ENCODE measurements around the gene EPHB1. TPM values are rescaled to one million over a fixed set of nuclear protein-coding genes. Genes with fewer than 3 reads are reported as not detected.

The EPHB1 gene
- polyA plus RNA-seq, 3 donors = 0.06 to 0.55 TPM; not detected in 1

GRCh38 chr3:135033737-135034136, 238.7 kb downstream of the EPHB1 start:
- no peak for DNase-seq
- Histone ChIP-seq H3K79me2 (ENCODE audit: insufficient read depth, low read length) (no peaks in the 10 kb centered on the region), H3K36me3 (replicated peaks in 1 of 2; ENCODE audit: control insufficient read depth in 1 of 2, insufficient read depth in 2 of 2, low read length in 2 of 2) (no peaks in the 10 kb centered on the region), H2AFZ (ENCODE audit: insufficient read depth, low read depth, low read length, poor library complexity, severe bottlenecking) (no peak overlapping the region), H3K4me3 (replicated peaks in 1 of 3; ENCODE audit: low read depth in 2 of 3, low read length in 3 of 3) (no peak overlapping the region), H3K27me3 (ENCODE audit: control insufficient read depth in 2 of 2, insufficient read depth in 2 of 2, low read length in 2 of 2) (peaks cover 8 to 23% of the 10 kb centered on the region in 2 donors), H3K27ac (ENCODE audit: low read depth in 1 of 2, low read length in 2 of 2) (no peak overlapping the region), H3K9ac (ENCODE audit: insufficient read depth, low read length, poor library complexity, severe bottlenecking) (no peak overlapping the region), H3K4me1 (ENCODE audit: control insufficient read depth in 1 of 2, insufficient read depth in 2 of 2, low read length in 2 of 2) (no peaks in the 10 kb centered on the region), H3K4me2 (replicated peaks; ENCODE audit: extremely low read depth, low read length, poor library complexity, severe bottlenecking) (no peak overlapping the region), H4K20me1 (ENCODE audit: insufficient read depth, low read length) (no peaks in the 10 kb centered on the region), H3K9me3 (replicated peaks in 1 of 2; ENCODE audit: control insufficient read depth in 1 of 2, insufficient read depth in 1 of 2, low read length in 2 of 2) (no peaks in the 10 kb centered on the region)
- WGBS (ENCODE audit: insufficient coverage) = 92% methylated on average over 6 of the region's 7 CpGs
- intact Hi-C loops (cut with micrococcal nuclease) = no loop called here
- TF ChIP-seq CTCF (IDR thresholded peaks at IDR 0.05) = no peak
- Mint-ChIP-seq H3K27me3 (ENCODE audit: low read depth in 3 of 3) (peaks cover 25 to 34% (median 31%) of the 10 kb centered on the region in 3 donors), H3K36me3 (no peaks in the 10 kb centered on the region), H3K4me3 (no peak overlapping the region), H3K9me3 (peaks cover 2 to 16% (median 6%) of the 10 kb centered on the region in 7 donors), H3K4me1 (no peaks in the 10 kb centered on the region), H3K27ac (no peak overlapping the region)

- Mint-ChIP-seq H3K27ac (no peak overlapping the region), H3K4me1 (no peaks in the 10 kb centered on the region), H3K36me3 (no peaks in the 10 kb centered on the region), H3K9me3 (peaks cover 2 to 18% (median 6%) of the 10 kb centered on the region in 7 donors), H3K27me3 (ENCODE audit: low read depth in 3 of 3) (peaks cover 25 to 31% (median 29%) of the 10 kb centered on the region in 3 donors), H3K4me3 (no peak overlapping the region)
- H2AFZ ChIP-seq (ENCODE audit: insufficient read depth, low read depth, low read length, poor library complexity, severe bottlenecking) = no peak overlapping the region
- WGBS (ENCODE audit: insufficient coverage) = 77% methylated on average over 4 of the region's 4 CpGs
- no peak overlapping the region for H3K27ac ChIP-seq (ENCODE audit: low read depth in 1 of 2, low read length in 2 of 2)
- no peak overlapping the region for H3K4me2 ChIP-seq (replicated peaks; ENCODE audit: extremely low read depth, low read length, poor library complexity, severe bottlenecking)
- no peaks in the 10 kb centered on the region for H3K79me2 ChIP-seq (ENCODE audit: insufficient read depth, low read length)
- no peaks in the 10 kb centered on the region for H3K36me3 ChIP-seq (replicated peaks in 1 of 2; ENCODE audit: control insufficient read depth in 1 of 2, insufficient read depth in 2 of 2, low read length in 2 of 2)
- no peak overlapping the region for H3K4me3 ChIP-seq (replicated peaks in 1 of 3; ENCODE audit: low read depth in 2 of 3, low read length in 3 of 3)
- intact Hi-C loops (cut with micrococcal nuclease) = no loop called here
- H3K9me3 ChIP-seq (replicated peaks in 1 of 2; ENCODE audit: control insufficient read depth in 1 of 2, insufficient read depth in 1 of 2, low read length in 2 of 2) = no peaks in the 10 kb centered on the region
- H4K20me1 ChIP-seq (ENCODE audit: insufficient read depth, low read length) = no peaks in the 10 kb centered on the region
- no peak for TF ChIP-seq CTCF (IDR thresholded peaks at IDR 0.05)
- no peak overlapping the region for H3K9ac ChIP-seq (ENCODE audit: insufficient read depth, low read length, poor library complexity, severe bottlenecking)
- no peak for DNase-seq
- H3K27me3 ChIP-seq (ENCODE audit: control insufficient read depth in 2 of 2, insufficient read depth in 2 of 2, low read length in 2 of 2) = peaks cover 8 to 23% of the 10 kb centered on the region in 2 donors
- H3K4me1 ChIP-seq (ENCODE audit: control insufficient read depth in 1 of 2, insufficient read depth in 2 of 2, low read length in 2 of 2) = no peaks in the 10 kb centered on the region
Observed at GRCh38 chr3:135034291-135034768, 239.3 kb downstream of the EPHB1 start.
